PC-9 (cell line): ENCODE data around the gene ZCCHC14. TPM values are rescaled to one million over a fixed set of nuclear protein-coding genes. Genes with fewer than 3 reads are reported as not detected.

Experiments used
- BruUV-seq: library from RNA; stranded (reverse); fragments of 400-500 nt; replicated peaks from 2 replicates; lab custom pipeline; 2021; lab: Mats Ljungman, UMichigan
- CTCF ChIA-PET: fragments of 300-600 bp; sonication (Branson Sonifier 250); formaldehyde crosslinking; loops from one replicate; lab custom pipeline; 2022; ENCODE audit warnings: antibody characterized with exemption; lab: Charles Lee
- POLR2A ChIA-PET: fragments of 300-600 bp; sonication (Branson Sonifier 250); formaldehyde crosslinking; loops from one replicate; lab custom pipeline; 2022; ENCODE audit warnings: antibody characterized with exemption; ENCODE audit not compliant: unreplicated experiment; lab: Charles Lee
- DNase-seq, 2 experiments: peaks; one replicate each; pipeline versions ENCODE4 v3.0.0 to v3.0.0-alpha.2; 2015 to 2022; ENCODE audit warnings: mixed read lengths in 1 of 2
- H2AFZ ChIP-seq: fragments of 200-600 bp; sonication (generic); 2 replicates; pipeline ENCODE4 v1.8.1; 2017; ENCODE audit warnings: antibody characterized with exemption
- H3F3A ChIP-seq: fragments of 200-600 bp; sonication (generic); 2 replicates; pipeline ENCODE4 v1.8.1; 2017; ENCODE audit warnings: antibody characterized with exemption, mild to moderate bottlenecking, low read depth; ENCODE audit not compliant: insufficient read depth
- H3K27ac ChIP-seq: fragments of 200-600 bp; sonication (generic); 2 replicates; pipeline ENCODE4 v1.6.1; 2016; ENCODE audit warnings: mixed run types
- H3K27me3 ChIP-seq: fragments of 200-600 bp; sonication (generic); 2 replicates; pipeline ENCODE4 v1.6.1; 2016; ENCODE audit warnings: low read depth, mixed run types; ENCODE audit not compliant: insufficient read depth
- H3K36me3 ChIP-seq: fragments of 200-600 bp; sonication (generic); 2 replicates; pipeline ENCODE4 v1.6.1; 2016; ENCODE audit warnings: low read depth, mixed run types
- H3K4me1 ChIP-seq: fragments of 200-600 bp; sonication (generic); replicated peaks from 2 replicates; pipeline ENCODE4 v1.6.1; 2016; ENCODE audit warnings: mixed run types; ENCODE audit not compliant: insufficient read depth
- H3K4me2 ChIP-seq: fragments of 200-600 bp; sonication (generic); 2 replicates; pipeline ENCODE4 v1.6.1; 2017; ENCODE audit warnings: mixed run types
- H3K4me3 ChIP-seq: fragments of 200-600 bp; sonication (generic); 2 replicates; pipeline ENCODE4 v1.6.1; 2016; ENCODE audit warnings: mixed run types
- H3K79me2 ChIP-seq: fragments of 200-600 bp; sonication (generic); 2 replicates; pipeline ENCODE4 v1.6.1; 2017; ENCODE audit warnings: low read depth, mixed run types
- H3K9me2 ChIP-seq: fragments of 200-600 bp; sonication (generic); 2 replicates; pipeline ENCODE4 v1.8.1; 2017; ENCODE audit warnings: mild to moderate bottlenecking; ENCODE audit not compliant: insufficient read depth
- H3K9me3 ChIP-seq: fragments of 200-600 bp; sonication (generic); 2 replicates; pipeline ENCODE4 v1.8.1; 2016; ENCODE audit warnings: low read depth; ENCODE audit not compliant: insufficient read depth
- H4K20me1 ChIP-seq: fragments of 200-600 bp; sonication (generic); 2 replicates; pipeline ENCODE4 v1.8.1; 2017; ENCODE audit not compliant: insufficient read depth
- CTCF ChIP-seq: fragments of 200-600 bp; sonication (generic); conservative IDR thresholded peaks from 2 replicates; pipeline ENCODE4 v1.6.1; 2017; ENCODE audit warnings: mixed run types, antibody characterized with exemption, mild to moderate bottlenecking, moderate library complexity
- EZH2 ChIP-seq: fragments of 200-600 bp; sonication (generic); IDR thresholded peaks from 2 replicates; pipeline ENCODE4 v1.8.0; 2017; ENCODE audit warnings: antibody characterized with exemption, low read depth
- intact Hi-C: fragments of 100-400 bp; cut with micrococcal nuclease; formaldehyde crosslinking; loops from one replicate; pipeline ENCODE4 v1.10.0; 2022; ENCODE audit not compliant: unreplicated experiment
- total RNA-seq: library from RNA; stranded (reverse); gene quantifications from 2 replicates; pipeline ENCODE4 v1.2.3, GENCODE V29; 2021

ZCCHC14 gene
- total RNA-seq, 1 experiment from 2014 or later, result 17.9 TPM

GRCh38 chr16:87434146-87434667 is 58.6 kb downstream of the ZCCHC14 start:
- Histone ChIP-seq H2AFZ (no peak overlapping the region), H3K36me3 (no peaks in the 10 kb centered on the region), H4K20me1 (peaks cover 9% of the 10 kb centered on the region; the same call in 1 of the 2 replicates), H3K4me1 (no peaks in the 10 kb centered on the region), H3K4me2 (no peak overlapping the region), H3K27me3 (no peaks in the 10 kb centered on the region), H3K4me3 (no peak overlapping the region), H3K79me2 (no peaks in the 10 kb centered on the region), H3K9me2 (no peaks in the 10 kb centered on the region), H3K27ac (no peak overlapping the region), H3K9me3 (no peaks in the 10 kb centered on the region), H3F3A (no peaks in the 10 kb centered on the region)
- intact Hi-C loops, result no loop called here
- POLR2A ChIA-PET, result no interaction called here
- BruUV-seq, result no TSS peak
- DNase-seq, result no peak
- TF ChIP-seq CTCF, result no peak
- no peak for TF ChIP-seq EZH2
- CTCF ChIA-PET, result no interaction called here

GRCh38 chr16:87432330-87432915 is 60.4 kb downstream of the ZCCHC14 start:
- H3K4me2 ChIP-seq, result no peak overlapping the region
- no TSS peak for BruUV-seq

GRCh38 chr16:87431926-87432325 is 60.9 kb downstream of the ZCCHC14 start:
- H3K36me3 ChIP-seq, result no peaks in the 10 kb centered on the region
- no peaks in the 10 kb centered on the region for H3K9me2 ChIP-seq
- no peak overlapping the region for H3K27ac ChIP-seq
- H2AFZ ChIP-seq, result no peak overlapping the region
- ChIA-PET POLR2A (no interaction called here), CTCF (no interaction called here)
- H3K9me3 ChIP-seq, result no peaks in the 10 kb centered on the region
- no peak overlapping the region for H3K4me3 ChIP-seq
- H4K20me1 ChIP-seq, result peaks cover 5% of the 10 kb centered on the region
- H3K4me1 ChIP-seq, result no peaks in the 10 kb centered on the region
- intact Hi-C loops, result no loop called here
- no peak overlapping the region for H3K4me2 ChIP-seq
- BruUV-seq, result no TSS peak
- no peak for TF ChIP-seq CTCF
- no peak for TF ChIP-seq EZH2
- H3K27me3 ChIP-seq, result no peaks in the 10 kb centered on the region
- DNase-seq, result no peak
- H3K79me2 ChIP-seq, result no peaks in the 10 kb centered on the region
- H3F3A ChIP-seq, result no peaks in the 10 kb centered on the region

More at GRCh38 chr16:87432330-87432915, 60.4 kb downstream of the ZCCHC14 start:
- Histone ChIP-seq H3K27me3 (no peaks in the 10 kb centered on the region), H3K9me2 (no peaks in the 10 kb centered on the region), H3F3A (no peaks in the 10 kb centered on the region), H3K9me3 (no peaks in the 10 kb centered on the region), H3K36me3 (no peaks in the 10 kb centered on the region), H3K4me1 (no peaks in the 10 kb centered on the region), H4K20me1 (peaks cover 5% of the 10 kb centered on the region; the same call in 1 of the 2 replicates), H3K27ac (no peak overlapping the region), H3K4me3 (no peak overlapping the region), H3K79me2 (no peaks in the 10 kb centered on the region), H2AFZ (no peak overlapping the region)
- ChIA-PET POLR2A (no interaction called here), CTCF (no interaction called here)
- TF ChIP-seq EZH2, result no peak
- TF ChIP-seq CTCF, result no peak
- no peak for DNase-seq
- intact Hi-C loops, result no loop called here
